HG03342 (cell line): Measurements from ENCODE around the gene FCER1G.
A peak's percentile ranks its signal among the peaks of the same experiment; 100 is the strongest.

Experiments
- ATAC-seq: cut with Tn5 transposase; IDR thresholded peaks from one replicate; pipeline ENCODE4 v1.9.1; 2021; ENCODE audit warnings: mild to moderate bottlenecking, moderate library complexity; ENCODE audit not compliant: unreplicated experiment

Gene FCER1G

GRCh38 chr1:161215076-161215475 lies at the start of gene FCER1G:
Gene FCER1G, plus strand, starts transcription at chr1:161215295. Its CDS starts 27 bp downstream, at chr1:161215322.
- ATAC-seq, result no peak

- peak; percentile 91 for ATAC-seq
These were observed 49.1 kb upstream of the FCER1G start, which contains the start of gene PPOX for GRCh38 chr1:161165742-161166668. Gene PPOX, plus strand, starts transcription at chr1:161166426. Its CDS starts 422 bp downstream, at chr1:161166848.

GRCh38 chr1:161166669-161167548 lies 48.2 kb upstream of the FCER1G start:
- no peak for ATAC-seq

- no peak for ATAC-seq
These were observed 46.2 kb upstream of the FCER1G start for GRCh38 chr1:161168906-161169305.

GRCh38 chr1:161171191-161171590 lies 43.9 kb upstream of the FCER1G start:
- no peak for ATAC-seq

GRCh38 chr1:161171696-161172095 lies 43.4 kb upstream of the FCER1G start:
- no peak for ATAC-seq

- no peak for ATAC-seq
These were observed 42.7 kb upstream of the FCER1G start for GRCh38 chr1:161172349-161172748.

GRCh38 chr1:161172776-161173376 lies 42.2 kb upstream of the FCER1G start:
- no peak for ATAC-seq

GRCh38 chr1:161173711-161174110 lies 41.4 kb upstream of the FCER1G start:
- no peak for ATAC-seq

GRCh38 chr1:161174911-161175310 lies 40.2 kb upstream of the FCER1G start:
- no peak for ATAC-seq

- ATAC-seq, result no peak
These were observed 39.2 kb upstream of the FCER1G start for GRCh38 chr1:161175771-161176453.

- no peak for ATAC-seq
These were observed 38.5 kb upstream of the FCER1G start for GRCh38 chr1:161176468-161177111.

- ATAC-seq, result peak; percentile 80
These were observed 37.8 kb upstream of the FCER1G start, which contains the start of gene B4GALT3 for GRCh38 chr1:161177112-161177935. Gene B4GALT3, minus strand, starts transcription at chr1:161177507. Its CDS starts 1,447 bp downstream, at chr1:161176060.

GRCh38 chr1:161177936-161178244 lies 37.2 kb upstream of the FCER1G start:
- ATAC-seq, result no peak

GRCh38 chr1:161179698-161180097 lies 35.4 kb upstream of the FCER1G start:
- no peak for ATAC-seq

GRCh38 chr1:161180639-161181038 lies 34.5 kb upstream of the FCER1G start:
- ATAC-seq, result no peak

- peak; percentile 43 for ATAC-seq
These were observed 32.9 kb upstream of the FCER1G start for GRCh38 chr1:161182214-161182613.

- peak; percentile 63 for ATAC-seq
These were observed 29.8 kb upstream of the FCER1G start for GRCh38 chr1:161185282-161185682.

GRCh38 chr1:161185732-161186311 lies 29.3 kb upstream of the FCER1G start:
- ATAC-seq, result peak; percentile 34
